Spleen (tissue), 7 donors: ENCODE measurements around the gene CIDEA.

ENCODE experiments used
- CTCF ChIP-seq, 11 experiments: fragments of 200-600 bp in 7 of 11; fragments of 450-650 bp in 4 of 11; sonication (generic) in 4 of 11; IDR thresholded peaks in 8 of 11; conservative IDR thresholded peaks in 3 of 11; 1 replicate in 7 of 11; 2 replicates in 4 of 11; pipeline versions ENCODE4 v1.4.0 to v1.8.0; 2016 to 2021; ENCODE audit warnings: antibody characterized with exemption in 11 of 11, inconsistent platforms in 4 of 11, mild to moderate bottlenecking in 1 of 11
- POLR2A ChIP-seq, 3 donors: fragments of 450-650 bp; IDR thresholded peaks; one replicate each; pipeline ENCODE4 v1.5.1; 2017; ENCODE audit warnings: antibody characterized with exemption in 3 of 3, mild to moderate bottlenecking in 1 of 3
- POLR2AphosphoS5 ChIP-seq, 3 donors: sonication (generic); formaldehyde crosslinking; IDR thresholded peaks; one replicate each; pipeline ENCODE4 v1.5.1; 2017; ENCODE audit warnings: antibody characterized with exemption in 3 of 3
- donor health status: DM: no; HTN: no; CAD: no; lungs with moderate emphysema.
- donor health status: DM: no; HTN: no; CAD: no.
- donor health status: DM: no; HTN: no; CAD: no.

DNA sequence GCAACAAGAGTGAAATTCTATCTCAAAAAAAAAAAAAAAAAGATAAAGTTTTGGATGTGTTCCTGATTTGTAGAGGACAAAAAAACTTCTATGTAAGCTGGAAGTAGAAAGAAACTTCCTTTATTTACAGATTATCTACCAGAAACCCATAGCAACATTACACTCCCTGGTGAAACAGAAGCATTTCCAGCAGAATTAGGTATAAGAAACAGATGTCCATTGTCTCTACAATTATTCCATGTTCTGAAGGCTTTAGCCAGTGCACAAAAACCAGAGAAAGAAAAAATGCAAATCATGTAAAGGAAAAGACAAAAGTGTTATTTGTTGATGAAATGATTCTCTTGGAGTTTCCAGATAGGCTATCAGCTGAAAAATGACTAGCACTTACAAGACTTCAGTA lies 58.8 kb downstream of the CIDEA start:
- TF ChIP-seq POLR2A (IDR thresholded peaks at IDR 0.05) = no peak
- no peak for TF ChIP-seq CTCF (IDR thresholded peaks at IDR 0.05 in 8 of 11, conservative IDR thresholded peaks at IDR 0.05 in 3 of 11)
- TF ChIP-seq POLR2AphosphoS5 (IDR thresholded peaks at IDR 0.05) = no peak
